Activated naive CD8-positive, alpha-beta T cell treated with anti-CD3 and anti-CD28 coated beads for 36 hours (primary cell): ENCODE results near the gene SLC11A2. TPM values are rescaled to one million over a fixed set of nuclear protein-coding genes. Genes with fewer than 3 reads are reported as not detected.

Experiments used
- DNase-seq: peaks from one replicate; pipeline ENCODE4 v3.0.0; 2021
- H3K27ac Mint-ChIP-seq: one replicate; pipeline ENCODE4 v1.8.0; 2022; ENCODE audit warnings: mild to moderate bottlenecking, moderate library complexity, mixed read lengths
- H3K27me3 Mint-ChIP-seq: one replicate; pipeline ENCODE4 v1.8.0; 2022; ENCODE audit warnings: mild to moderate bottlenecking, mixed read lengths
- H3K36me3 Mint-ChIP-seq: one replicate; pipeline ENCODE4 v1.8.0; 2021; ENCODE audit warnings: mild to moderate bottlenecking, mixed read lengths
- H3K4me1 Mint-ChIP-seq: one replicate; pipeline ENCODE4 v1.8.0; 2021; ENCODE audit warnings: mixed read lengths
- H3K4me3 Mint-ChIP-seq: one replicate; pipeline ENCODE4 v1.8.0; 2022; ENCODE audit warnings: mild to moderate bottlenecking, moderate library complexity, mixed read lengths
- H3K9me3 Mint-ChIP-seq: one replicate; pipeline ENCODE4 v1.8.0; 2022; ENCODE audit warnings: mixed read lengths
- total RNA-seq, 2 experiments: library from RNA; stranded (reverse); gene quantifications; one replicate each; pipeline ENCODE4 v1.2.3, GENCODE V29; 2021

Gene SLC11A2
- 10 to 100 TPM; 24.5 to 27.3 TPM for total RNA-seq

- Mint-ChIP-seq H3K36me3 (peaks cover 9% of the 10 kb centered on the region), H3K27ac (peak within 1 kb of the TSS; percentile 96), H3K9me3 (no peaks in the 10 kb centered on the region), H3K4me1 (peaks cover 46% of the 10 kb centered on the region), H3K27me3 (no peaks in the 10 kb centered on the region), H3K4me3 (peak within 1 kb of the TSS; percentile 88)
- peak; percentile 96 for DNase-seq
Observed at GRCh38 chr12:51025836-51026638, at the start of gene SLC11A2. Gene SLC11A2 (minus strand): TSS chr12:51026384. CDS start chr12:51010728, 15,656 bp downstream.

DNA sequence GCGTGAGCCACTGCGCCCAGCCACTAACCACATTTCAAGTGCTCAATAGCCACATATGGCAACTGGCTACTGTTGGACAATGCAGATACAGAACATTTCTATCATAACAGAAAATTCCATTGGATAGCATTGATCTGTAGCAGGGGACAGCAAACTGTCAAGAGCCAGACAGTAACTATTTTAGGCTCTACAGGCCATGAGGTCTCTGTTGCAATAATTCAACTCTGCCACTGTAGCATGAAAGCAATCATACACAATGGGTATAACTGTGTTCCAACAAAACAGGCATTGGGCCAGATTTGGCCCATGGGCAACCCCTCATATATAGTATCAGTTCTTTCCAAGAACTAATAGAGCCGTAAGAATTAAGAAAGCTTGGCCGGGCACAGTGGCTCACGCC, 49.2 kb upstream of the SLC11A2 start:
- Mint-ChIP-seq H3K27me3 (no peaks in the 10 kb centered on the region), H3K4me3 (no peak overlapping the region), H3K9me3 (peaks cover 1% of the 10 kb centered on the region), H3K27ac (no peak overlapping the region), H3K4me1 (peaks cover 17% of the 10 kb centered on the region), H3K36me3 (peaks cover 12% of the 10 kb centered on the region)
- DNase-seq: no peak

DNA sequence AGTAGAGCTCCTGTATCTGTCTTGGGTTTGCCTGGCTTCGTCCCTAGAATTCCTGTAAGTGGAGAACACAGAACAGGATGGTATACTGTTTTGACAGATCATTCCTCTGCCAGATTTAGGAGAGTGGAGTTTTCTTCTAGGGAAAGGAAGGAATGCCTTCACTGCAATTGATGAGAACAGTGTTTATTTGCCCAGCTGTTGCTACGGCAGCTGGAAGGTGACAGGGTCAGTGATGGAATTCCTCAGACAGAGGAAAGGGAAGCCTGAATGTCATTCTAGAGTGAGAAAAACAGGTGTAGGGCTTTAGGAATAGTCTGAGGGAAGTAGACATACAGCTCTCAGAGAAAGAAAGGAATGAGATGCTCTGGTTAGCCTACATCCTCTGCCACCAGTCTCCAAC, 45.5 kb upstream of the SLC11A2 start:
- no peaks in the 10 kb centered on the region for H3K9me3 Mint-ChIP-seq
- peaks cover 3% of the 10 kb centered on the region for H3K36me3 Mint-ChIP-seq
- H3K4me1 Mint-ChIP-seq: peaks cover 13% of the 10 kb centered on the region
- no peak overlapping the region for H3K27ac Mint-ChIP-seq
- no peaks in the 10 kb centered on the region for H3K27me3 Mint-ChIP-seq
- no peak overlapping the region for H3K4me3 Mint-ChIP-seq
- DNase-seq: no peak

- no peak overlapping the region for H3K4me3 Mint-ChIP-seq
- peaks cover 3% of the 10 kb centered on the region for H3K36me3 Mint-ChIP-seq
- H3K27ac Mint-ChIP-seq: peak overlapping the region; percentile 0
- DNase-seq: no peak
- no peaks in the 10 kb centered on the region for H3K9me3 Mint-ChIP-seq
- no peaks in the 10 kb centered on the region for H3K27me3 Mint-ChIP-seq
- peaks cover 6% of the 10 kb centered on the region for H3K4me1 Mint-ChIP-seq
Observed at GRCh38 chr12:51070004-51070403, 43.8 kb upstream of the SLC11A2 start.

DNA sequence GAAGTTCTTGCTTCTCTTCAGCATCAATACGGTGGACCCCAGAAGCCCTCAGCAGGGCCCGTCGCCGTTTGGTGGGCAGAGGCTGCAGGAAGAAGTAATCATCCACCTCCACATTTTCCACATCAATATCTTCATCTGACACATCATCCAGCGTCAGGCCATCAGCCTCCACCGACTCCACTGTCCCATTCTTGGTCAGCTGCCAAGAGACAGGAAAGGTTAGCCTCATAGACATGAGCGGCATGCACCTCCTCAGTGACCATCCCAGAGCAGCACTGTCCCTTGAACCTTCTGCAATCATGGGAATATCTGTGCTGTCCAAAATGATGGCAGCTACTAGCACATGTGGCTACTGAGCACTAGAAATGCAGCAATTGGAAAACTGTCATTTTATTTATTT, 41.6 kb upstream of the SLC11A2 start:
- Mint-ChIP-seq H3K4me3 (no peak overlapping the region), H3K36me3 (peaks cover 3% of the 10 kb centered on the region), H3K27me3 (no peaks in the 10 kb centered on the region), H3K27ac (no peak overlapping the region), H3K9me3 (no peaks in the 10 kb centered on the region), H3K4me1 (peaks cover 6% of the 10 kb centered on the region)
- no peak for DNase-seq

GRCh38 chr12:51067229-51067628, 41.0 kb upstream of the SLC11A2 start:
- no peak overlapping the region for H3K4me3 Mint-ChIP-seq
- no peak overlapping the region for H3K27ac Mint-ChIP-seq
- H3K27me3 Mint-ChIP-seq: no peaks in the 10 kb centered on the region
- DNase-seq: no peak
- H3K36me3 Mint-ChIP-seq: peaks cover 3% of the 10 kb centered on the region
- peaks cover 6% of the 10 kb centered on the region for H3K4me1 Mint-ChIP-seq
- H3K9me3 Mint-ChIP-seq: no peaks in the 10 kb centered on the region

DNA sequence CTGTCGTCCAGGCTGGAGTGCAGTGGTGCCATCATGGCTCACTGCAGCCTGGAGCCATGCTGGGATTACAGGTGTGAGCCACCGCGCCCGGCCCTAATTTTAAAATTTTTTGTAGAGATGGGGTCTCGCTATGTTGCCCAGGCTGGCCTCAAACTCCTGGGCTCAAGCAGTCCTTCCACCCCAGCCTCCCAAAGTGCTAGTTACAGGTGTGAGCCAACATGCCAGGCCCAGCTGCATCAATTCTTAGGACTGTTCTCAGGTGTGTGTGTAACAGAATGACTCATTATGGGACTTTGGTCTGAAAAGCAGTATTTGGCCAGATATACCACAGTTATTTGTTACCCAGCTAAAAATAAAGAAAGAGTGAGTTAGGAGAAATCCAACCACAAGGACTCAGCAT, 39.3 kb upstream of the SLC11A2 start:
- H3K4me3 Mint-ChIP-seq: no peak overlapping the region
- no peaks in the 10 kb centered on the region for H3K27me3 Mint-ChIP-seq
- no peak overlapping the region for H3K27ac Mint-ChIP-seq
- no peak for DNase-seq
- H3K36me3 Mint-ChIP-seq: no peaks in the 10 kb centered on the region
- no peaks in the 10 kb centered on the region for H3K9me3 Mint-ChIP-seq
- H3K4me1 Mint-ChIP-seq: peaks cover 6% of the 10 kb centered on the region

DNA sequence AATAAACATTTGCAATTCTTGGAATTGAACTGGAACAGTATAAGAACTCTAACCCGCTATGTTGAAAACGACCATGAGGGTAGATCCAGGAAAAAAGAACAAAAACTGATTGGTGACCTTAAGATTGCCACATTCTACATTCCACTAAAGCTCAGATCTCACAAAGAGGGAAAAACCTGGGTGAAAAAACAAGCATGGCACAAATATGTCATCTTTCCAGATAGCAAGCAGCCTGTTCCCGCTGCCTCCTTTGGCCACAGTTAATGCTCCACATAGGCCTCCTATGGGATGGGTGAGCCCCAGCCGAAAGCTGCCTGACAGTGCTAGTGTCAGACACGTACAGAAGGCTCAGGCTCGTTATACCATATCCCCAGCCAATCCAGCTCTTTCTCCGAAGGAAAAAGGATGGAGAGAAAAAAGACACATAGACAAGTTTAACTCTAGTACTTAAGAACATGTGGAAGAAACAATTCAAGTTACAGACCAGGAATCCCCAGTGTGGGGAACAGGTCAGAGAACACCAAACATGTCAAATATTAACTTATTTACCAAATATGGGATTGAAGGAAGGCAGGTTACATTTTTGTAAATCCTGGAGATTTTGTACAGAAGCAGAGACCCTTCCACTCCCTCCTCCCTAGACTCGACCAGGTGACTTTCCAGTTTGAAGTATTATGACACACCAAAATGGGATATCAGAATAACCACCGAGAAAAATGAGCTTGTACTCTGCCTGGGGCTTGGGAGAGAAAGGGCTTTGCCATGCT, 36.6 kb upstream of the SLC11A2 start:
- Mint-ChIP-seq H3K27me3 (no peaks in the 10 kb centered on the region), H3K4me3 (no peak overlapping the region), H3K27ac (peak overlapping the region; percentile 11), H3K36me3 (peaks cover 4% of the 10 kb centered on the region), H3K4me1 (peaks cover 5% of the 10 kb centered on the region), H3K9me3 (no peaks in the 10 kb centered on the region)
- DNase-seq: no peak

DNA sequence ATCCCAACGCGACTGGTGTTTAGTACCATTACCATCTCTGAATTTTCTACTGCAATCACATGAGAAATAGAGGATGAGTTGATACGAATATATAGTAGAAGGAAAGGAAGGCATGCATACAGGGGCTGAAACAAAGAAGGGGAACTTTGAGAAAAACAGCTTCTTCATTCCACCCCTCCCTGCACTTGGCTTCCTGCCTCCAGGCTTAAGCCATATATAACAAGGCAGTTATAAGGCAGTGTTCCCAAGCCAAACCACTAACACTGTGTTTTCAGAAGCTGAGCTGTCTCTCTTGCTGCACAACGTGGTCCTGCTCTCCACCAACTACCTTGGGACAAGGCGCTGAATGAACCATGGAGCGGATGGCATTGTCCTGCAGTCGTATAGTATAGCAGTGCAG, 32.9 kb upstream of the SLC11A2 start:
- Mint-ChIP-seq H3K27me3 (no peaks in the 10 kb centered on the region), H3K9me3 (no peaks in the 10 kb centered on the region), H3K4me1 (no peaks in the 10 kb centered on the region), H3K4me3 (no peak overlapping the region), H3K36me3 (peaks cover 14% of the 10 kb centered on the region), H3K27ac (no peak overlapping the region)
- DNase-seq: no peak

- Mint-ChIP-seq H3K9me3 (no peaks in the 10 kb centered on the region), H3K4me1 (peaks cover 4% of the 10 kb centered on the region), H3K36me3 (peaks cover 21% of the 10 kb centered on the region), H3K27me3 (no peaks in the 10 kb centered on the region), H3K27ac (peak overlapping the region; percentile 28), H3K4me3 (no peak overlapping the region)
- no peak for DNase-seq
Observed at GRCh38 chr12:51056242-51056641, 30.1 kb upstream of the SLC11A2 start.

DNA sequence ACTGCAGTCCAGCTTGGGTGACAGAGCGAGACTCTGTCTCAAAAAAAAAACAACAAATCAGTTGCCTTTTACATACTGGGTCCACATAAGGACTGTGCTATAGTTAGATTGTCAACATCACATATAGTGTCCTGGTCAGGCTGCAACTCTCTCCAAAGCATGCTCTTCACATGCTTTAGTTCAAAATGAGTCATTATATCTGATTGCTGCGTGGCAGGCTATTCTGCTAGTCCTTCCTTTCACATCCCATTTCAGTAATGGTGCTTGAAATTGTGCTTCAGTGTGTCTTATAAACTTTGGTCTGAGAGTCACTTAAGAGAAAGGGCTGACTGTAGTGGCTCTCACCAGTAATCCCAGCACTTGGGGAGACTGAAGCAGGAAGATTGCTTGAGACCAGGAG, 28.9 kb upstream of the SLC11A2 start:
- Mint-ChIP-seq H3K9me3 (no peaks in the 10 kb centered on the region), H3K4me1 (peaks cover 6% of the 10 kb centered on the region), H3K36me3 (peaks cover 21% of the 10 kb centered on the region), H3K27ac (no peak overlapping the region), H3K27me3 (no peaks in the 10 kb centered on the region), H3K4me3 (no peak overlapping the region)
- no peak for DNase-seq

DNA sequence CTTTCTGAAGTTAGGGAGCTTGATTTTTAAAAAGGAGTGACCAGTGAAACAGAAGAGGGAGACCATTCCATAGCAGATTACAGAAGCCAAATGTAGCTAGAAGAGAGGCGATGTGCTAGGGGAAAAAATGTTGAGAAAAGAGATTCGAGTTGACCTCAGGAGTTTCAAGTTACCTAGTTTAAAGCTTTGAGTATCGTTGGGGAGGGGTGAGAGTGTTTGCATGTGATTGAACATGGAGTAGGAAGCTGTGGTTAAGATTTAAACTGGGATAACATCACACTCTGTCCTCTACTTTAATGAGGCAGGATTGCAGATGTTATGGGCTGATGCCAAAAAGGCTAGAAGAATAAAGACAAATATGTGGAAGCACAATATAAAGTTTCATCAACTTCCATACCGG, 25.6 kb upstream of the SLC11A2 start:
- no peak overlapping the region for H3K4me3 Mint-ChIP-seq
- no peak for DNase-seq
- H3K27ac Mint-ChIP-seq: peak overlapping the region; percentile 1
- H3K36me3 Mint-ChIP-seq: peaks cover 31% of the 10 kb centered on the region
- H3K9me3 Mint-ChIP-seq: no peaks in the 10 kb centered on the region
- H3K4me1 Mint-ChIP-seq: peaks cover 23% of the 10 kb centered on the region
- no peaks in the 10 kb centered on the region for H3K27me3 Mint-ChIP-seq

DNA sequence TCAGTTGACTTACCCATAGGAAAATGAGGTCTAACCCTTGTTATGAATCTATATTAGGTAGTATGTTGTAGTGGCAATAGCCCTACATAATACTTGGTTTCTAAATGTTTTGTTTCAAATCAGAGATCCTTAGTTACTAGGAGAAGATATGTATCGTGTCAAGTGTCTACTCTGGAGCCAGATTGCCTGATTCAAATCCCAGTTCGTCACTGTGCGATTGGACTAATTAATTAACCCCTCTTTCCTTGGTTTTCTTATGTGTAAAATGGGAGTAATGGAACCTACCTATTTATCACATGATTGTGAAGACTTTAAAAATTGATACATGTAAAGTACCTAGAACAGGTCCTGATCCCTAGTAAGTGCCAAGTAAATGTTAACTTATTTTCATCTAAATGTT, 23.3 kb upstream of the SLC11A2 start:
- Mint-ChIP-seq H3K27me3 (no peaks in the 10 kb centered on the region), H3K9me3 (no peaks in the 10 kb centered on the region), H3K27ac (peak overlapping the region; percentile 95), H3K4me1 (peaks cover 26% of the 10 kb centered on the region), H3K36me3 (peaks cover 25% of the 10 kb centered on the region), H3K4me3 (peak overlapping the region; percentile 98)
- no peak for DNase-seq

DNA sequence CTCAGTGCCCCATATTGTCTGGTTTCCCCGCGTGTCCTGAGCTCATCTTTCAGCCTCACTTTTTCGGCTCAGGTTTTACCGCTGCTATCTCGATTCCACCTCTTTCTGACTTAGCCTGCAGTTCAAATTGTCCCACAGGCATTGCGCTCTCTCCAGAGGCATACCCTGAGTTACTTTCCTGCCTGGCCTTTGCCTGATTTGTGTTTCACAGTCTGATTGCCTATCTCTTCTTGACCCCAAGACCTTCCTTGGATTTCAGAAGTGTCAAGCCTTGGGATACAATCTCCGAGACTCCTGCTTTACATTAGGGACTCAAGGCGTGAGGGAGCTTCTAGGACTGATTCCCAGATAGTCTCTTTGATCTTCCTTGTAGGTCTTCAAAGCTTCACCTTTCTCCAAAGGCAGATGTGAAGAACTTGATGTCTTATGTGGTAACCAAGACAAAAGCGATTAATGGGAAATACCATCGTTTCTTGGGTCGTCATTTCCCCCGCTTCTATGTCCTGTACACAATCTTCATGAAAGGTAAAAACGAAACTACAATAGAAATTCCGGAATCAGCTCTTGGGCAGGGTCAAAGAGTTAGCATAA, 22.6 kb upstream of the SLC11A2 start:
- H3K27ac Mint-ChIP-seq: peak overlapping the region; percentile 95
- H3K4me3 Mint-ChIP-seq: peak overlapping the region; percentile 98
- peaks cover 26% of the 10 kb centered on the region for H3K4me1 Mint-ChIP-seq
- peaks cover 19% of the 10 kb centered on the region for H3K36me3 Mint-ChIP-seq
- DNase-seq: no peak
- no peaks in the 10 kb centered on the region for H3K27me3 Mint-ChIP-seq
- no peaks in the 10 kb centered on the region for H3K9me3 Mint-ChIP-seq
